HEK293 (cell line): ENCODE data around the gene PNPLA6.

Source experiments
- CTCF ChIA-PET: fragments of 350-600 bp; formaldehyde crosslinking; extraction: SDS; loops from one replicate; lab custom pipeline; 2021; ENCODE audit warnings: antibody characterized with exemption; lab: Yijun Ruan, JAX
- POLR2A ChIA-PET: fragments of 300-600 bp; formaldehyde crosslinking; extraction: SDS; loops from one replicate; lab custom pipeline; 2020; ENCODE audit warnings: antibody characterized with exemption, inconsistent platforms; lab: Yijun Ruan, JAX
- H3K27ac ChIP-seq: fragments of 200-500 bp; sonication (Bioruptor generic); 2 replicates; pipeline ENCODE4 v1.5.1; 2014; ENCODE audit warnings: low read depth, low read length, control low read depth, inconsistent platforms; ENCODE audit errors: extremely low read depth
- H3K36me3 ChIP-seq, 2 experiments: fragments of 200-500 bp in 1 of 2; sonication (Bioruptor generic) in 1 of 2; 1 replicate in 1 of 2; 2 replicates in 1 of 2; pipeline ENCODE4 v1.5.1; 2014 to 2017; ENCODE audit warnings: inconsistent platforms in 2 of 2, low read length in 2 of 2; ENCODE audit not compliant: control insufficient read depth in 2 of 2, insufficient read depth in 1 of 2
- H3K4me1 ChIP-seq: fragments of 200-500 bp; sonication (Bioruptor generic); 2 replicates; pipeline ENCODE4 v1.5.1; 2014; ENCODE audit warnings: mild to moderate bottlenecking, low read length, inconsistent platforms; ENCODE audit not compliant: control insufficient read depth, insufficient read depth
- H3K4me3 ChIP-seq: 2 replicates; pipeline ENCODE4 v1.5.1; 2011; ENCODE audit warnings: low read depth, mild to moderate bottlenecking, control low read depth, low read length, moderate library complexity
- H3K9me3 ChIP-seq: fragments of 200-500 bp; sonication (Bioruptor generic); 2 replicates; pipeline ENCODE4 v1.5.1; 2014; ENCODE audit warnings: low read depth, low read length, inconsistent platforms; ENCODE audit not compliant: control insufficient read depth, insufficient read depth
- GLIS1 ChIP-seq: fragments of 450-650 bp; formaldehyde crosslinking; IDR thresholded peaks from 2 replicates; pipeline ENCODE4 v1.5.1; 2016; ENCODE audit warnings: missing biosample characterization, missing genetic modification characterization
- GLIS2 ChIP-seq: fragments of 450-650 bp; formaldehyde crosslinking; IDR thresholded peaks from 2 replicates; pipeline ENCODE4 v1.5.1; 2016; ENCODE audit warnings: missing biosample characterization, missing genetic modification characterization
- KLF1 ChIP-seq: fragments of 450-650 bp; formaldehyde crosslinking; IDR thresholded peaks from 2 replicates; pipeline ENCODE4 v1.5.1; 2016; ENCODE audit warnings: missing biosample characterization, missing genetic modification characterization
- OVOL3 ChIP-seq: fragments of 450-650 bp; formaldehyde crosslinking; IDR thresholded peaks from 2 replicates; pipeline ENCODE4 v1.5.1; 2016; ENCODE audit warnings: missing biosample characterization, missing genetic modification characterization
- SP7 ChIP-seq: fragments of 450-650 bp; formaldehyde crosslinking; IDR thresholded peaks from 2 replicates; pipeline ENCODE4 v1.5.1; 2016; ENCODE audit warnings: missing biosample characterization, missing genetic modification characterization
- ZEB2 ChIP-seq: fragments of 450-650 bp; formaldehyde crosslinking; IDR thresholded peaks from 2 replicates; pipeline ENCODE4 v1.5.1; 2016; ENCODE audit warnings: missing biosample characterization, missing genetic modification characterization
- ZFHX2 ChIP-seq: fragments of 450-650 bp; formaldehyde crosslinking; conservative IDR thresholded peaks from 2 replicates; pipeline ENCODE4 v1.5.1; 2016; ENCODE audit warnings: missing biosample characterization, missing genetic modification characterization
- ZFP37 ChIP-seq: fragments of 450-650 bp; formaldehyde crosslinking; IDR thresholded peaks from 2 replicates; pipeline ENCODE4 v1.5.1; 2016; ENCODE audit warnings: missing biosample characterization, missing genetic modification characterization
- ZFP69B ChIP-seq: fragments of 450-650 bp; formaldehyde crosslinking; IDR thresholded peaks from 2 replicates; pipeline ENCODE4 v1.5.1; 2016; ENCODE audit warnings: missing biosample characterization, missing genetic modification characterization
- ZIC2 ChIP-seq: fragments of 450-650 bp; formaldehyde crosslinking; IDR thresholded peaks from 2 replicates; pipeline ENCODE4 v1.5.1; 2016; ENCODE audit warnings: missing biosample characterization, missing genetic modification characterization
- ZNF155 ChIP-seq: fragments of 450-650 bp; formaldehyde crosslinking; IDR thresholded peaks from 2 replicates; pipeline ENCODE4 v1.5.1; 2016; ENCODE audit warnings: missing biosample characterization, missing genetic modification characterization
- ZNF335 ChIP-seq: fragments of 450-650 bp; formaldehyde crosslinking; conservative IDR thresholded peaks from 2 replicates; pipeline ENCODE4 v1.5.1; 2016; ENCODE audit warnings: missing biosample characterization, missing genetic modification characterization
- ZNF354C ChIP-seq: fragments of 450-650 bp; formaldehyde crosslinking; IDR thresholded peaks from 2 replicates; pipeline ENCODE4 v1.5.1; 2016; ENCODE audit warnings: missing biosample characterization, missing genetic modification characterization, low read depth, borderline replicate concordance
- ZNF473 ChIP-seq: fragments of 450-650 bp; formaldehyde crosslinking; IDR thresholded peaks from 2 replicates; pipeline ENCODE4 v1.5.1; 2017; ENCODE audit warnings: missing biosample characterization, missing genetic modification characterization
- ZNF521 ChIP-seq: fragments of 450-650 bp; formaldehyde crosslinking; IDR thresholded peaks from 2 replicates; pipeline ENCODE4 v1.5.1; 2017; ENCODE audit warnings: missing biosample characterization, mild to moderate bottlenecking, missing genetic modification characterization
- ZNF561 ChIP-seq: fragments of 450-650 bp; IDR thresholded peaks from 2 replicates; pipeline ENCODE4 v1.5.1; 2018; ENCODE audit warnings: missing biosample characterization, missing genetic modification characterization, borderline replicate concordance
- ZNF624 ChIP-seq: fragments of 450-650 bp; formaldehyde crosslinking; IDR thresholded peaks from 2 replicates; pipeline ENCODE4 v1.5.1; 2017; ENCODE audit warnings: missing biosample characterization, missing genetic modification characterization
- ZNF791 ChIP-seq: fragments of 450-650 bp; formaldehyde crosslinking; IDR thresholded peaks from 2 replicates; pipeline ENCODE4 v1.5.1; 2016; ENCODE audit warnings: missing biosample characterization, missing genetic modification characterization
- TF ChIP-seq, protein P1 (sequence below): fragments of 450-650 bp; formaldehyde crosslinking; IDR thresholded peaks from 2 replicates; pipeline ENCODE4 v1.5.1; 2016; ENCODE audit warnings: missing biosample characterization, missing genetic modification characterization
- TF ChIP-seq, protein P2 (sequence below): fragments of 450-650 bp; formaldehyde crosslinking; optimal IDR thresholded peaks from 2 replicates; pipeline ENCODE3; 2016; ENCODE audit warnings: missing biosample characterization, mild to moderate bottlenecking, missing genetic modification characterization
- TF ChIP-seq, protein P3 (sequence below): fragments of 450-650 bp; formaldehyde crosslinking; IDR thresholded peaks from 2 replicates; pipeline ENCODE4 v1.5.1; 2016; ENCODE audit warnings: missing biosample characterization, missing genetic modification characterization
- TF ChIP-seq, protein P4 (sequence below): fragments of 450-650 bp; formaldehyde crosslinking; IDR thresholded peaks from 2 replicates; pipeline ENCODE4 v1.5.1; 2016; ENCODE audit warnings: missing biosample characterization, missing genetic modification characterization

PNPLA6 gene

DNA sequence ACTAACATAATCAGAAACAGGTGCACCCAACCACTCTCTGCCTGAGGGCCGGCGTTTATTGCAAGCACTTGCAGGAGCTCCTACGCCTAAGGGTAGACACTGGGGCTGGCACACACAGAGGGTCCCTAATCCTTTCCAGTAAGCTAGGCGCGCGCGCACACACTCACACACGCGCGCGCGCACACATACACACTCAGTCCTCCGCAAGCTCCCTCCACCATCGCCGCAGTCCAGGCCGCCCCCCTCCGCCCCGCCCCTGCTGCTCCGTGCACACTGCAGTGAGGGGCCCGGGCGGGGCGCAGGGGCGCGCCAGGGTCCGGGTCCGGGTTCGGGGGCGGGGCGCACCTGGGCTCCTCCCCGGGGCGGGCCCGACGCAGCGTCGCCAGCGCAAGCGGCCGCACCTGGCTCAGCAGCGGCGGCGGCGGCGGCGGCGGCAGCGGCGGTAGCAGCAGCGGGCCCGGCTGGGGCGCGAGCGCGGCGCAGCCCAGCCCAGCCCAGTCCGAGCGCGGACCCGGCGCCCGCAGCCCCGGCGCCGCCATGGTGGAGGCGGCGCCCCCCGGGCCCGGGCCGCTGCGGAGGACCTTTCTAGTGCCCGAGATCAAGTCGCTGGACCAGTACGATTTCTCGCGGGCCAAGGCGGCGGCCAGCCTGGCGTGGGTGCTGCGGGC lies 60.1 kb downstream of the PNPLA6 start, which contains the start of gene CAMSAP3 (continued):
- TF ChIP-seq KLF1 (tag by site-specific recombination) (peak; percentile 50), ZNF561 (no peak), ZNF521 (tag by site-specific recombination) (no peak), SP7 (0 out of 2 replicates have a peak, but pooled peaks have one; percentile 35), ZFP69B (tag by site-specific recombination) (no peak), ZFP37 (no peak), ZNF473 (tag by site-specific recombination) (no peak), ZNF155 (no peak), ZNF791 (tag by site-specific recombination) (no peak)
- TF ChIP-seq, protein P1, sequence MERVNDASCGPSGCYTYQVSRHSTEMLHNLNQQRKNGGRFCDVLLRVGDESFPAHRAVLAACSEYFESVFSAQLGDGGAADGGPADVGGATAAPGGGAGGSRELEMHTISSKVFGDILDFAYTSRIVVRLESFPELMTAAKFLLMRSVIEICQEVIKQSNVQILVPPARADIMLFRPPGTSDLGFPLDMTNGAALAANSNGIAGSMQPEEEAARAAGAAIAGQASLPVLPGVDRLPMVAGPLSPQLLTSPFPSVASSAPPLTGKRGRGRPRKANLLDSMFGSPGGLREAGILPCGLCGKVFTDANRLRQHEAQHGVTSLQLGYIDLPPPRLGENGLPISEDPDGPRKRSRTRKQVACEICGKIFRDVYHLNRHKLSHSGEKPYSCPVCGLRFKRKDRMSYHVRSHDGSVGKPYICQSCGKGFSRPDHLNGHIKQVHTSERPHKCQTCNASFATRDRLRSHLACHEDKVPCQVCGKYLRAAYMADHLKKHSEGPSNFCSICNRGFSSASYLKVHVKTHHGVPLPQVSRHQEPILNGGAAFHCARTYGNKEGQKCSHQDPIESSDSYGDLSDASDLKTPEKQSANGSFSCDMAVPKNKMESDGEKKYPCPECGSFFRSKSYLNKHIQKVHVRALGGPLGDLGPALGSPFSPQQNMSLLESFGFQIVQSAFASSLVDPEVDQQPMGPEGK (tag by site-specific recombination), result peak; percentile 89
- TF ChIP-seq, protein P2, sequence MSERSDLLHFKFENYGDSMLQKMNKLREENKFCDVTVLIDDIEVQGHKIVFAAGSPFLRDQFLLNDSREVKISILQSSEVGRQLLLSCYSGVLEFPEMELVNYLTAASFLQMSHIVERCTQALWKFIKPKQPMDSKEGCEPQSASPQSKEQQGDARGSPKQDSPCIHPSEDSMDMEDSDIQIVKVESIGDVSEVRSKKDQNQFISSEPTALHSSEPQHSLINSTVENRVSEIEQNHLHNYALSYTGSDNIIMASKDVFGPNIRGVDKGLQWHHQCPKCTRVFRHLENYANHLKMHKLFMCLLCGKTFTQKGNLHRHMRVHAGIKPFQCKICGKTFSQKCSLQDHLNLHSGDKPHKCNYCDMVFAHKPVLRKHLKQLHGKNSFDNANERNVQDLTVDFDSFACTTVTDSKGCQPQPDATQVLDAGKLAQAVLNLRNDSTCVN (tag by site-specific recombination), result peak; percentile 87
- TF ChIP-seq, protein P3, sequence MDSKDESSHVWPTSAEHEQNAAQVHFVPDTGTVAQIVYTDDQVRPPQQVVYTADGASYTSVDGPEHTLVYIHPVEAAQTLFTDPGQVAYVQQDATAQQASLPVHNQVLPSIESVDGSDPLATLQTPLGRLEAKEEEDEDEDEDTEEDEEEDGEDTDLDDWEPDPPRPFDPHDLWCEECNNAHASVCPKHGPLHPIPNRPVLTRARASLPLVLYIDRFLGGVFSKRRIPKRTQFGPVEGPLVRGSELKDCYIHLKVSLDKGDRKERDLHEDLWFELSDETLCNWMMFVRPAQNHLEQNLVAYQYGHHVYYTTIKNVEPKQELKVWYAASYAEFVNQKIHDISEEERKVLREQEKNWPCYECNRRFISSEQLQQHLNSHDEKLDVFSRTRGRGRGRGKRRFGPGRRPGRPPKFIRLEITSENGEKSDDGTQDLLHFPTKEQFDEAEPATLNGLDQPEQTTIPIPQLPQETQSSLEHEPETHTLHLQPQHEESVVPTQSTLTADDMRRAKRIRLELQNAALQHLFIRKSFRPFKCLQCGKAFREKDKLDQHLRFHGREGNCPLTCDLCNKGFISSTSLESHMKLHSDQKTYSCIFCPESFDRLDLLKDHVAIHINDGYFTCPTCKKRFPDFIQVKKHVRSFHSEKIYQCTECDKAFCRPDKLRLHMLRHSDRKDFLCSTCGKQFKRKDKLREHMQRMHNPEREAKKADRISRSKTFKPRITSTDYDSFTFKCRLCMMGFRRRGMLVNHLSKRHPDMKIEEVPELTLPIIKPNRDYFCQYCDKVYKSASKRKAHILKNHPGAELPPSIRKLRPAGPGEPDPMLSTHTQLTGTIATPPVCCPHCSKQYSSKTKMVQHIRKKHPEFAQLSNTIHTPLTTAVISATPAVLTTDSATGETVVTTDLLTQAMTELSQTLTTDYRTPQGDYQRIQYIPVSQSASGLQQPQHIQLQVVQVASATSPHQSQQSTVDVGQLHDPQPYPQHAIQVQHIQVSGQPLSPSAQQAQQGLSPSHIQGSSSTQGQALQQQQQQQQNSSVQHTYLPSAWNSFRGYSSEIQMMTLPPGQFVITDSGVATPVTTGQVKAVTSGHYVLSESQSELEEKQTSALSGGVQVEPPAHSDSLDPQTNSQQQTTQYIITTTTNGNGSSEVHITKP (tag by site-specific recombination), result peak; percentile 86

DNA sequence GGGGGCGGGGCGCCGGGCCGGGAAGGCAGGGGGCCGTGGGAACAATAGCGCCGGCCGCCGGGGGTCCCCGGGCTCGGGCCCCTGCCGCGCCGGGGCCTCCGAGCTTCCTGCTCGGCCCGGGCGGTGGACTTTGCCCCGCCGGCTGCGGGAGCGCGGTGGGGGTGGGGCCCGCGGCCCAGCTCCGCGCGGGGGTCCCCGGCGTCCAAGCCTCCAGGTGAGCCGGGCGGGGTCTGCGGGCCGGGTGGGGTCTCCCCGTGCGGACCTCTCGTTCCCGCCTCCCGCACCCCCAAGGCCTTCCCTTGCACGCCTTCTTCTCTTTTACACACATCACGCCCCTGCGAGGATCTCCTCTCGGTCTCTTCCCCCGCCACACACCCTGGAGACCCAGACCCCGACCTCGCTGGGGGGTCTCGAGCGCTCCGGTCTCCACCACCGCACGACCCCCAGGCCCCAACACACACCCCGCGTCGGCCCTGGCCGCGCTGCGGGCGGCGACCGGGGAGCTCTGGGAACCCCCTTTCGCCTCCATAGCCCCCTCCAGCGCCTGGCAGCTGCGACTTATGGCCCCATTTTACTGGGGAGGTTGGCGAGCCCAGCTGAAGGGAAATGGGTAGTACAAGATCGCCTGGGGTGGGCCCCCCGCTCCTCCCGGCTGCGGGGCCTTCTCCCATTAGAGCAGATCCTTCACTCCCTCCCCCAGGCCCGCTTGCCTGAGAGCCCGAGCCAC lies 60.9 kb downstream of the PNPLA6 start:
- ChIA-PET CTCF (interaction anchor here (1.0 to 6.5 kb wide), 3 partner anchors 9 to 56 kb away, joined by 3 to 29 read pairs (median 6); no protein-coding TSS in a partner anchor), POLR2A (interaction anchor here (0.6 to 2.1 kb wide), 4 partner anchors 9 to 33 kb away, joined by 3 to 13 read pairs (median 7); partner anchors contain the start of genes PET100 and XAB2)
- TF ChIP-seq OVOL3 (tag by site-specific recombination) (no peak), ZEB2 (0 out of 2 replicates have a peak, but pooled peaks have one; percentile 31), ZNF335 (peak; percentile 78), GLIS2 (tag by site-specific recombination) (peak; percentile 78), ZFHX2 (0 out of 2 replicates have a peak, but pooled peaks have one; percentile 2), ZNF354C (no peak), ZNF624 (no peak), ZFP69B (tag by site-specific recombination) (peak; percentile 52; the same call in 1 of the 2 replicates), GLIS1 (tag by site-specific recombination) (peak; percentile 82), ZIC2 (tag by site-specific recombination) (peak; percentile 59)
- TF ChIP-seq, protein P1 (tag by site-specific recombination), result peak; percentile 54; the same call in 1 of the 2 replicates
- TF ChIP-seq, protein P2 (tag by site-specific recombination), result peak; percentile 48
- TF ChIP-seq, protein P4, sequence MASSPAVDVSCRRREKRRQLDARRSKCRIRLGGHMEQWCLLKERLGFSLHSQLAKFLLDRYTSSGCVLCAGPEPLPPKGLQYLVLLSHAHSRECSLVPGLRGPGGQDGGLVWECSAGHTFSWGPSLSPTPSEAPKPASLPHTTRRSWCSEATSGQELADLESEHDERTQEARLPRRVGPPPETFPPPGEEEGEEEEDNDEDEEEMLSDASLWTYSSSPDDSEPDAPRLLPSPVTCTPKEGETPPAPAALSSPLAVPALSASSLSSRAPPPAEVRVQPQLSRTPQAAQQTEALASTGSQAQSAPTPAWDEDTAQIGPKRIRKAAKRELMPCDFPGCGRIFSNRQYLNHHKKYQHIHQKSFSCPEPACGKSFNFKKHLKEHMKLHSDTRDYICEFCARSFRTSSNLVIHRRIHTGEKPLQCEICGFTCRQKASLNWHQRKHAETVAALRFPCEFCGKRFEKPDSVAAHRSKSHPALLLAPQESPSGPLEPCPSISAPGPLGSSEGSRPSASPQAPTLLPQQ (tag by site-specific recombination), result peak; percentile 74
- peaks cover 8% of the 10 kb centered on the region for H3K4me1 ChIP-seq
- peaks cover 0 to 3% of the 10 kb centered on the region in 2 experiments; a peak in 2 of 3 replicates for H3K36me3 ChIP-seq
- H3K27ac ChIP-seq, result no peak overlapping the region; the same call in 1 of the 2 replicates
- peak overlapping the region; percentile 70 for H3K4me3 ChIP-seq
- no peaks in the 10 kb centered on the region for H3K9me3 ChIP-seq
